Stimulated activated CD8-positive, alpha-beta memory T cell treated with anti-CD3 and anti-CD28 coated beads, Interleukin-12 subunit alpha, Interleukin-12 subunit beta, amount 100 ng/mL, for 4 hours (primary cell): ENCODE data around the gene ACOT12.
"Not testable (repeated sequence)": the region's sequence is repeated elsewhere in the genome, so short reads cannot be mapped to it uniquely, and the experiment has no call there.

Source experiments
- DNase-seq: peaks from one replicate; pipeline ENCODE4 v3.0.0-alpha.2; 2020; ENCODE audit warnings: low read depth

ACOT12 gene

DNA sequence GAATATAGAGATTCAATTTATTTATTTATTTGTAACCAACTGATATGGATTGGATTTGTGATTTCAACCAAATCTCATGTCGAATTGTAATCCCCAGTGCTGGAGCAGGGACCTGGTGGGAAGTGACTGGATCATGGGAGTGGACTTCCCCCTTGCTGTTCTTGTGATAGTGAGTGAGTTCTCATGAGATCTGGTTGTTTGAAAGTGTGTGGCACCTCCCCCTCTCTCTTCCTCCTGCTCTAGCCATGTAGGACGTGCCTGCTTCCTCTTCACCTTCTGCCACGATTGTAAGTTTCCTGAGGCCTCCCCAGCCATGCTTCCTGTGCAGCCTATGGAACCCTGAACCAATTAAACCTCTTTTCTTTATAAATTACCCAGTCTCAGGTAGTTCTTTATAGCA lies 55.7 kb downstream of the ACOT12 start:
- not testable (repeated sequence) for DNase-seq

DNA sequence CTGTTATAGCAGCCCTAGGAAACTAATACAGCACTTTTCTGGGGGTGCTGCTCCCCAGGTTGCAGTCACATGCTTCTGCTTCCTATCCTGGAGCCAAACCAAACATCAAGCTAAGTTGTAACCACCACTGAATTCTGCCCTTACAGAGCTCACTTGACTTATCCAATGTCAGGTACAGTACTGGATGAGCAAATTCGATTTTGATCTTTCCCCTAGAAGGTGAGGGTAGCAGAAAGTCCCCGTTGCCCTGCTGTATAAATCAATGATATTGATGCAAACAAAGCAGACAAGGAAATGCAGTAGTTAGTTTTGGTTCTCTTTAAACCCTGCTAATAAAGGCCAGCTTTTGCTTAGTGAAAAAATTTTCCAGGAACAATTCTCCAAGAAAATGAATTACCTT lies 56.1 kb downstream of the ACOT12 start:
- DNase-seq, result no peak

DNA sequence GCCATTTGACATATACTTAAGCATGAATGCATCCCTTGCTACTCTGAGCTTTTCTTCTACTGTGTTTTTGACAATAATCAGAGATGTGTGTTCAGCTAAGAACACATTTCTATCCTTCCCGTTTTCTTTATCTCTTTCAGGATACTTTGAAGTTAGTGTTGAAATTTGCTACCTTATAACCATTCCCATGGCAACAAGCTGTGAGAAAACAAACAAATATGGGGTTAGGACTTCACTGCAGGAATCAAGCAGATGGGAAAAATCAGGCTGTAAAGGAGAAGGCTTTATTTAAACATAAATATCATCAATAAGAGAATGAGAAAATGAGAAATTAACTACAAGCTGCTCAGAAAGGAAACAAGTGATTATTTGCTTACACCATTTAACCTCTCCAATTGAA lies 57.4 kb downstream of the ACOT12 start:
- no peak for DNase-seq

DNA sequence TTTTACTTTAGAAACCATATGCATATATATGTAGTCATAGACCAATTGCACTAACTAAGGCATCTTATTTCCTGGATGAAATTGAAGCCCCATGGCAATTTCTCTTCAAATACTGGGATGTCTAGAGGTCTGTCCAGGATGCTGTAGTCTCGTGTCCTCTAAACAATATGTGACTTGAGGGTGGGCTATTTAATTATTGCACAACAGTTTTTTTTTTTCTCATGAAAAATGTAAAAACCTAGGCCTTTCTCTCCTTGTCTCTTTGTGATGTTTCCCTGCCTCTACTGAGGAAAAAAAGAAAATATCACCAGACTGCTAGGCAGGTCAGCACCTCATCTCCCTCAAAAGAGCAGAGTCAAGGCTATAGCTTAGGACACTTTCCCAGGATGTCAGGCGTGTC lies 58.0 kb downstream of the ACOT12 start:
- DNase-seq, result no peak

DNA sequence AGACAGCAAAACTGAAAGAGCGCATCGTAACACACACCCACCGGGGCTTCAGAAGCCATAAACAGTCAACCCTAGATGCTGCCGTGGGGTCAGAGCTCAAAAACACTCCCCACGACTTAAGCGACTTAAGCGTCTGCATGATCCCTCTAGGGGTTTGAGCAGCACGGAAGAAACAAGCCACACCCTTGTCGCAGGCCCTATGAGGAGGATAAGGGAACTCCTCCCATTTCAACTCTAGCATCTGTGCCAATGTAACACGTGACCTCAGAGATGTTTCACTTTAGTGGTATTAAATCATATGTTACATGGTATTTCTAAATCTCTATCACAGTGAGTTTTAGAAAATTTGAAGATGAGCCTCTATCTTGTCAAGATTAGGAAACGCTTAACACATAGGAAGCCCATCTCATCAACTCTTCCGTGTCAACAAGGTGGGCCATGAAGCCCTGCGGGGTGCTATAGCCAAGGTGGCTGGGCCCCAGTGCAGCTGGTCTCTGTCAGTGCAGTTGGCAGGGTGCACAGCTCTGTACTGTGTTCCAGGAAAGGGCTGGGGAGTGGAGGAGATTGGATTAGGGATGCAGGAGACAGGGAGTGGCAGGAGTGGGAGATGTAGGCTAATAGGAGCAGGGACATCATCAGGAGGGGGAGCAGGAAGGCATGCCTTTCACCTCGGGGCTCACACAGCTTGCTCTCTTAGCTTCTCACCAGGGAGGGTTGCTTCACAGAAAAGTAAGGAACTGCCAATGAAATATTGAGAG lies 59.5 kb downstream of the ACOT12 start:
- DNase-seq, result no peak

DNA sequence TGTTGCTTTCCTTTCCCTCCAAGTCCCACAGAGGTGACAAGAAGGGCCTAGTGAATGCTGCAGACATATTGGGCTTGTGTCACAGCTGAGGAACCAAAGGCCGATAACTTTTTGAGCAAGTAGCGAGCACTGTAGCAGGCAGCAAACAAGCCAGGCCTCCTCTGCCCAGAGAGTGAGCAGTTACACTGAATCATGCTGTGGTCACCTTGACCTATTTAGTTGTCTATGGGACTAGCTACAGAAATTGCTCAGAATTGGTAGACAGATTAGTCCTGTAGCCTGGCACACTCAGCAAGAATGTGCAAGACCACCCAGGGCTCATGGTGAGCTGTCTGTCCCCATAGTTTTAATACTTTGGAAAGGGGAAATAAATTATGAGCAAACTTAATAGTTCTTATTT lies 67.4 kb downstream of the ACOT12 start:
- no peak for DNase-seq

DNA sequence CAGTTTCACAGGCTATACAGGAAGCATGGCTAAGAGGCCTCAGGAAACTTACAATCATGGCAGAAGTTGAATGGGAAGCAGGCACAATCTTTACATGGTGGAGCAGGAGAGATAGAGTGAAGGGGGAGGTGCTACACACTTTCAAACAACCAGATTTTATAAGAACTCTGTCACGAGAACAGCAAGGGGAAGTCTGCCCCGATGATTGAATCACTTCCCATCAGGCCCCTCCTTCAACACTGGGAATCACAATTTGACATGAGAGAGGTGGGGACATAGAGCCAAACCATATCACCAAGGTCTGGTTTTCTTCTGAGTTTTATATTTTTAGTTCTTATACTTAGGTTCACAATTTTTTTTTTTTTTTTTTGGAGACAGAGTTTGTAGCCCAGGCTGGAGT lies 76.4 kb downstream of the ACOT12 start:
- DNase-seq, result no peak

DNA sequence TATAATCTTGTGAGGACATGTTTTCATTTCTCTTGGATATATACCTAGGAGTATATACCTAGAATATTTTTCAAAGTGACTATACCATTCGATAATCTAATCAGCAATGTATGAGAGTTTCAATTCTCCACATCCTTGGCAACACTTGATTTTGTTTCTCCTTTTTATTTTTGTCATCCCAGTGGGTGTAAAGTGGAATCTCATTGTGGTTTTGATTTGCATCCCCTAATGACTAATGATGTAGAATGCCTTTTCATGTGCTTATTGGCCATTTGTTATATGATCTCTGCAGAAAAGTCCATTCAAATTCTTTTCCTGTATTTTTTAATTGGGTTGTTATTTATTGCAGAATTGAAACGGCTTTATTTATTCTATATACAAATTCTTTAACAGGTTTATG lies 77.4 kb downstream of the ACOT12 start:
- no peak for DNase-seq

DNA sequence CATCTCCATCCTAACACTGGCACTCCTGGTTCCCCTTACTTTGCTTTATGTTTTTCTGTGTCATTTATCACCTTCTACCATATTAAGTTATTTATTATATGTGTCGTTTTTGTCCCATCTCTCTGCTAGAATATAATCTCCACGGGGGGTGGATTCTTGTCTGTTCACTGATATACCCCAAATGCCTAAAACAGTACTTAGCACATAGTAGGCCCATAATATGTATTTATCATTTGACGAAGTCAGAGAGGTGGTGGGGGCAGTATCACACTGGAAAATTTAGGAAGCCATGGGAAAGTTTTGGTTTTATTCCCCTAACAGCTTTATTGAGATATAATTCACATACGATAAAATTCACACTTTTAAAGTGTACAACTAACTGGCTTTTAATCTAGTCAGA lies 78.1 kb downstream of the ACOT12 start:
- DNase-seq, result no peak

DNA sequence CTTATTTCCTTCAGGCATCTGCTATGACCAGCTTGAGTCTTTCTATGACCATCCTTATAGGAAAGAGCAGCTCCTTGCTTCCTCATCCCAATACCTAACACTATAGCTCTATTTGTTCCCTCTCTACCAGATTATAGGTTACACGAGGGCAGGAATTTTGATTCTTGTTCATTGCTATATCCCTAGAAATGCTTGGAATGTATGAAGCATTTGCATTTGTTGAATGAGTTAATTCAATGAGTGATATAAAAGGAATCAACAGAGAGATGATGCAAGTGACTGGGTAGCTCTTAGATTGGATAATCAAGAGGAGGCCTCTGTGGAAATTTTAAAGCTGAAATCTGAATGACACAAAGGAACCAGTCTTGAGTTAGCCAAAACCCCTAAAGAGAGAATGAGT lies 78.6 kb downstream of the ACOT12 start:
- DNase-seq, result no peak

DNA sequence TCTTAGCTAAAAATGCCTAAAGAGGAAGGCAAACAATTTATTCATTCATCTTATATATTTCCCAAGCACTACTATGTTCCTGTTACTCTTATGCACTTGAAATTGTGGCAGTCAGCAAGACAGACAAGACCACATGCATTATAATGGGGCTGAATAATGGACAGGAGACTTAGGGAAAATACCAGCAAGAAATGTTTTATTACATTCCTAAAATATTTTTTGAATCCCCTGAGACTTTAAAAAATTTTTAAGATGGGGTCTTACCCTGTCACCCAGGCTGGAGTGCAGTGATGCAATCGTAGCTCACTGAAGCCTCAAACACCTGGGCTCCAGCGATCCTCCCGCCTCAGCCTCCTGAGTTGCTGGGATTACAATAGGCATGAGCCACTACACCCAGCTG lies 79.4 kb downstream of the ACOT12 start:
- no peak for DNase-seq

DNA sequence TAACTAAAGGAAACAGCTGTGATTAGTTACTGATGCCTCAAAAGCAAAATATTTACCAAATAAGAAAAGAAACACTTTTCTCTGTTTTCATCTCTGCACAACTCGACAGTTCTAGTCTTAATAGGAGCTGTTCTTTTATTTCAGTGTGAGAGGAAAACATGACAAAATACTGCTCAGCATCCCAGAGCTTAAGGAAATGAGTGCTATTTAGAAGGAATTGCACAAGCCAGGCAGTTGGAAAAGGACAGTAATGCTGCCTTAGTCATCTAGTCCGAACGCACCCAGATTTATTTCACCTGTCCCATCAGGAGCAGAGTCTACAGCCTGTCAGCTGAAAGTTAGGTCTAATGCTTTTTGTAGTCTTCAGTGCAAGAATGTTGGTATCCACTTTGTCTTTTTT lies 80.2 kb downstream of the ACOT12 start:
- no peak for DNase-seq

DNA sequence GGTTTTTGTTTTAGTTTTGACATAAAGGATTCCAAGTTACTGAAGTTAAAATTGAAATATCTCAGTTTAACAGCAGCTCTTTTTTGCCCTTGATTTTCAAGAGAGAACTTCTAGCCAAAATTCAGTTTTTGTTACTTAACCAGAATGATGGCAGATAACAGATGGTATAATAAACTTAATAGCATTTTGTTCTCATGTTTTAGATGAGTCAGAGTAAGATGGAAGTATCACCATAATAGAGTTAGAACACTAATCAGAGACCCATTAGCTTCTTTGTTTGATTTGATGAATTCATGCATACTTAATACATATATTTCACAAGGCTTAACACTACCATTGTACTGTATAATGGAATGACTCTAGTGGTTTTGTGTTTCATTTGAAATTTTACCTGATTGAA lies 80.7 kb downstream of the ACOT12 start:
- DNase-seq, result no peak

DNA sequence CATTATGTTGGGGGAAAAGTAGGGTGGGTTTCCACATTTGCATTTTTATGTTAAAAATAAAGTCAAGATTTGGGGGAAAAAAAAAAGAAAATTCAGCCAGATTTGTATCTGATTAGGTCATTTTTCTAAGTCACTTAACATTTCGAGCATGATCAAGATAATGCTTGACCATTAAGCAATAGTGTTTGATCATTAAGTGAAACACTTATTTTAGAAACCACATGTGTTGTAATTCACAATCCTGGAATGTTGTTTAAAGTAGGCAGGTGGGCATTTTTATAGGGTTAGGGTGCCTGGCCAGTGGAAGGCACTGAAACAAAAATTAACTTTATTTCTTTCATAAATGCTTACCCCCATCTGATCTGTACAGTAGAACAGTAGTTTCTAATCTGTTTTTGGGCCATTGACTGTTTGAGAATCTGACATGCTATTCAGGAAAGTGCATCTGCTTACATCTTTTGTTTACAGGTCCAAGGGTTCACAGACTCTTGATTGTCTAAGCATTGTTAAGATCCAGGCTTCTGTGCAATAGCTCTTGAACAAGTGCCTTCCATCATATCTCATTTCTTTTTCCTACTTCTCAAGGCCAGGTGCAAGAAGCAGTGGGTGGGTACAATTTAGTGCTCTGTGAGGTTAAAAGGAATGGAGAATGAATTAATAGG lies 83.4 kb downstream of the ACOT12 start:
- DNase-seq, result no peak

DNA sequence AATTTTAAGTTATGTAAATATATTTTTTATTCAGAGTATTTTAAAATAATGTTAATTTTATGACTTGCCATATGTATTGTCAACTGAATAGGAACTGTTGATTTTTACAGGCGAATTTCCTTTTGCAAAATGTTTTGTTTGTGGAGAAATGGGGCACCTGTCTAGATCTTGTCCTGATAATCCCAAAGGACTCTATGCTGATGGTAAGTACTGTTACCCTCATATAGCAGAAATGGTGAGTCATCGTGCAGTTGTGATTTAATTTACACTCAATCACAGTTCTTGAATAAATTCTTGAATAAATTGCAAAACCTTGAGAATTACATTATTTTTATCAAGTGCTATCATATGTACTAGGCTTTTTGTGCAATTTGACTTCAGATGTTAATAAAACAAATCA lies 85.1 kb downstream of the ACOT12 start:
- DNase-seq, result no peak

DNA sequence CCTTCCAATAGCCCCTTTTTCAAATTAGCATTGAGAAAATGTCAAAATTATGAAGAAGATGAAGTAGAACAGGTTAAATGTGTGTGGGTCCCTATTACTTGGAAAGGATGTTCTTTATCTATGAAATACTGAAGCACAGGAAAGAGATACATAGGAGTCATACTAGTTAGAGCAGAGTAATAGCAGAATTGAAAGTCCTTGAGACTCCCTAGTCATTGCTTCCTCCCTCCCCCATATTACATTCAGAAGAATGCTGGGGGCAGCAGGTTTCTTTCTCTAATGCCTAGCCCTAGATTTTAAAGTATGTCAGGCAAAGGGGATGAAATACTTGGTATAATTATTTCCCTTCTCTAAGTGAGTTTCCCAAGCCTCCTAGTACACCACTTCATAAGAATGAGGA lies 88.1 kb downstream of the ACOT12 start:
- DNase-seq, result no peak

DNA sequence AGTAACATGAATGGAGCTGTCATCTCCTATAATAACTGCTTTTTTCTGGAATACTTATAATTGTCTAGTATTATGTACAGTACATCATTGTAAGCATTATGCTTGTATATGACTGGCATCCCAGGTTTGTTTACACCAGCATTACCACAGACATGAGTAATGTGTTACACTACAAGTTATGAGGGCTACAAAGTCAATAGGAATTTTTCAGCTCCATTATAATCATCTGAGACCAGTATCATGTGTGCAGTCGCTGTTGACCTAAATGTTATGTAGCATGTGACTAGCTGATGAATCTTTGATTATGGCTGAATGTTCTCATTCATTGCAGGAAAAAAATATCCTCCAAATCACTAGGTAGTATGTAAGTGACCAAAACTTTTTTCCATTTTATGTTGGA lies 90.4 kb downstream of the ACOT12 start:
- DNase-seq, result no peak

DNA sequence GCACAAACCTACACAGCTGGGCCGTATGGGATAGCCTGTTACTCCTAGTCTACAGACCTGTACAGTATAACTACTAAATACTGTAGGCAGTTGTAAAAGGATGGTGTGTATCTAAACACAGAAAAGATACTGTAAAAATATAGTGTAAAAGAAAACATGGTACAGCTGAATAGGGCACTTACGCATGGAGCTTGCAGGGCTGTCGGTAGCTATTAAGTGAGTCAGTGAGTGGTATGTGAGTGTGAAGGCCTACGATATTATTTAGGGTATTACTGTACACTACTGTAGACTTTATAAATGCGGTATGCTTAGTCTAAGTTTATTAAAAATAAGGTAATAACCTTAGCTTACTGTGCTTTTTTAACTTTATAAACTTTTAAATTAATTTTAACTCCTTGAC lies 91.3 kb downstream of the ACOT12 start:
- no peak for DNase-seq

DNA sequence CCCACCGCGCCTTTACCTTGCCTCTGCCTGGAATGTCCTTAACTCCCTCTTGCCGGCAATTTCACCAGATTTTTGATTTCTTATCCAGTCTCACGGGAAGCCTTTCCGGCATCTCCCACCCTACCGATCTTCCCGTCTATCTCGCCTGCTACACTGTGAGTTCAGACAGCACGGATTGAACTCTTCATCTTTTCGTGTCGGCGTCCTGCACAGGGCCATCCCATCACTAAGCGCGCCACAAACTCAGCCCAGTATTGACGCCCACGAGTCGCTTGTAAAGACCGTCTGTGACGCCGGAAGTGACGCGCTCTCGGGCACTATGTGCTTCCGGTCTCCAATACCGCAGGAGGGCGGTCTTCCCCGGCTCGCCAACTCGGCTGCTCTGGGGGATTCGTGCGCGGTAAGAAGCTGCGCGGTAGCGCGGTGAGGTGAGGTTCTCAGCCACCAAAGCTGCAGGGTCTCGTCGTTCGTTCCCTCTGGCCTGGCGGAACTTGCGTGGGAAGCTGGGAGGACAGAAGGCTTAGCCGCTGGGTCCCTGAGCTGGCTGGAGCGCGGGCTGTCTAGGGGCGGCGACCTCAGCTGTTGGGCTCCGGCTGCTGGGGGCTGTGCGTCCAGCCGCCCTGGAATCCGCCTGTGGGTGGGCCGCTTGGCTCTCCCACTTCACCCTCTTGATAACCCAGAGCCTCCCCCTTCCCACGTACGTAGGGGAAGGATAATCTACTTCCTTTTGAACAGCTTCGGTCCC lies 92.5 kb downstream of the ACOT12 start, which contains the start of gene ZCCHC9:
ZCCHC9 (plus strand) TSS at position 317 of the 745 bp plus-strand sequence. CDS start 3,171 bp downstream, outside the sequence.
- DNase-seq, result peak; percentile 86

DNA sequence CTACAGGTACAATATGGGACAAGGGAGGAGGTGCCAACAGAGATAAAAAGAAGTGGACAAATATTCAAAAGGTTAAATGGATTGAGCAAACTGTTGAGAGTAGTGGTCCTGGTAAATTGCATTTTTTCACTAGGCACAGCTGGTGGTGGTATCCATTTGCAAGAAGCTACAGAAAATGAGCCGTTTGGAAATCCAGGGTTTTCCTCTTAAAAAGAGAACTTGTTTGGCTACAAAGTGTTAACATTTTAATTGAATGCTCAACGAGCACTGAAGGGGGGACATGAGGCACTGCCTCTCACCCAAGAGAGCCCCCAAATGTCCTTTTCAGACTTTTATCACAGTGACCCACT lies 93.0 kb downstream of the ACOT12 start:
- DNase-seq, result no peak

DNA sequence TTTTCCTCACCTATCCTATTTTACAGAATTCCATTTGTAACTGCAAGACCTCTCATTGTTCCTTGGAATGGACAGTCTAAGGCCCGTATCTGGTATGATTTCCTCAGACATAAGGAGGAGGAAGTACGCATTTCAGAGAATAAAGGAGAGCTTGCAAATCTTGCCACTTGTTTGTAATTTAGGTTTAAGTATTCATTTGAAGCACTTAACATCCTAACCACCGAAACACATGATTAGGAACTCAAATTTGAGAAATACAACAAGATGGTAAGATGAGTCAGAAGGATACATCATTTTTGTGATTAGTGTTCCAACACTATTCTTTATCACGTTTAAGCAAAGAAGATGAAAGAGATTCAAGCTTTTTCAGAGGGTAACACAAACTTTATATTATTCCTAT lies 96.4 kb downstream of the ACOT12 start:
- no peak for DNase-seq

DNA sequence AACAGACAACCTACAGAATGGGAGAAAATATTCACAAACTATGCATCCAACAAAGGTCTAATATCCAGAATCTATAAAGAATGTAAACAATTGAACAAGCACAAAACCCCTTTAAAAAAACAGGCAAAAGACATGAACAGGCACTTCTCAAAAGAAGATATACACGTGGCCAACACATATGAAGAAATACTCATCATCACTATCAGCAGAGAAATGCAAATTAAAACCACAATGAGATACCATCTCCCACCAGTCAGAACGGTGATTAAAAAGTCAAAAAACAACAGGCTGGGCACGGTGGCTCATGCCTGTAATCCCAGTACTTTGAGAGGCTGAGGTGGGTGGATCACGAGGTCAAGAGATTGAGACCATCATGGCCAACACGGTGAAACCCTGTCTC lies 99.9 kb downstream of the ACOT12 start:
- DNase-seq, result not testable (repeated sequence)

DNA sequence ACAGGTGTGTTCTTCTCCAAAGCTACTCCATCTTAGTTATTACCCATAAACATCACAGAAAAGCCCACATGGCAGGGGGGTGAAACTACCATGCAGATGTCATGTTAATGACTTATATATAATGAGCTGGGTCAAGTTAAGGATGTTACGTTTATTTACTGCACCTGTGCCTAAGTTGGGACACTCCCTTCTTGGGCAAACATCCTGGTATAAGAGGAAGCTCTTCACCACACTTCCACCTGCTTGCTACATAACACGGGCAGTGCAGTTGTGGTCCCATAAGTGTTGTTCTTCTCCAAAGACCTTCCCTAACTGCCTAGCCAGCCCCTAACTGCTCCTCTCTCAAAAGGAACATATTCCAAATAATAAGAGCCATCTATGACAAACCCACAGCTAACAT lies 101.8 kb downstream of the ACOT12 start:
- DNase-seq, result no peak
